H1 (cell line): Measurements from ENCODE around the gene RIPOR3. TPM values are rescaled to one million over a fixed set of nuclear protein-coding genes. Genes with fewer than 3 reads are reported as not detected.
"Not testable (repeated sequence)": the region's sequence is repeated elsewhere in the genome, so short reads cannot be mapped to it uniquely, and the experiment has no call there.

ENCODE experiments used
- CTCF ChIA-PET: fragments of 300-600 bp; sonication (Branson Sonifier 250); formaldehyde crosslinking; loops from one replicate; lab custom pipeline; 2021; ENCODE audit not compliant: partially characterized antibody; lab: Charles Lee
- POLR2A ChIA-PET: fragments of 300-600 bp; sonication (Branson Sonifier 250); formaldehyde crosslinking; loops from one replicate; lab custom pipeline; 2021; ENCODE audit warnings: inconsistent platforms; ENCODE audit not compliant: partially characterized antibody; lab: Charles Lee
- DNase-seq, 2 experiments: peaks; one replicate each; pipeline versions ENCODE4 v3.0.0 to v3.0.0-alpha.2; 2010 to 2022; ENCODE audit warnings: low spot score in 2 of 2, low read depth in 1 of 2, mixed read lengths in 1 of 2
- FAIRE-seq: peaks from 2 replicates; lab custom pipeline; 2011; peaks lifted over from hg19 to GRCh38; lab: Jason Lieb, UNC
- H2AFZ ChIP-seq: 2 replicates; pipeline ENCODE4 v1.8.1; 2012; ENCODE audit warnings: low read length, inconsistent platforms
- H2AK5ac ChIP-seq: 2 replicates; pipeline ENCODE4 v1.6.1; 2013; ENCODE audit warnings: low read depth, low read length
- H2BK120ac ChIP-seq: replicated peaks from 2 replicates; pipeline ENCODE3; 2013; ENCODE audit warnings: low read depth, low read length, inconsistent platforms
- H2BK12ac ChIP-seq: 2 replicates; pipeline ENCODE4 v1.6.1; 2013; ENCODE audit warnings: low read depth, low read length
- H2BK15ac ChIP-seq: 2 replicates; pipeline ENCODE4 v1.6.1; 2013; ENCODE audit warnings: low read length
- H2BK20ac ChIP-seq: 2 replicates; pipeline ENCODE4 v1.6.1; 2013; ENCODE audit warnings: low read length
- H2BK5ac ChIP-seq: 2 replicates; pipeline ENCODE4 v1.6.1; 2013; ENCODE audit warnings: low read depth, low read length
- H3K14ac ChIP-seq: 2 replicates; pipeline ENCODE4 v1.6.1; 2013; ENCODE audit warnings: inconsistent platforms; ENCODE audit not compliant: insufficient read length
- H3K18ac ChIP-seq: 2 replicates; pipeline ENCODE4 v1.6.1; 2013; ENCODE audit warnings: low read length; ENCODE audit errors: extremely low read depth
- H3K23ac ChIP-seq: 2 replicates; pipeline ENCODE4 v1.6.1; 2013; ENCODE audit warnings: inconsistent platforms; ENCODE audit not compliant: insufficient read length
- H3K23me2 ChIP-seq: 2 replicates; pipeline ENCODE4 v1.6.1; 2013; ENCODE audit warnings: low read depth, low read length
- H3K27ac ChIP-seq: 2 replicates; pipeline ENCODE4 v1.6.1; 2011; ENCODE audit warnings: low read depth, low read length, inconsistent platforms
- H3K27me3 ChIP-seq, 4 experiments: replicated peaks in 1 of 4; 1 replicate in 1 of 4; 2 replicates in 3 of 4; pipeline versions ENCODE4 v1.6.1 to v1.8.1; 2011 to 2013; ENCODE audit warnings: low read length in 3 of 4, mild to moderate bottlenecking in 3 of 4, inconsistent platforms in 2 of 4, mixed read lengths in 2 of 4, moderate library complexity in 1 of 4; ENCODE audit not compliant: control insufficient read depth in 3 of 4, insufficient read depth in 3 of 4; ENCODE audit errors: extremely low read depth in 1 of 4
- H3K36me3 ChIP-seq, 4 experiments: 2 replicates each; pipeline versions ENCODE4 v1.6.1 to v1.8.1; 2011 to 2013; ENCODE audit warnings: mild to moderate bottlenecking in 4 of 4, low read length in 3 of 4, moderate library complexity in 2 of 4, control low read depth in 1 of 4, inconsistent platforms in 1 of 4; ENCODE audit not compliant: insufficient read depth in 4 of 4, control insufficient read depth in 2 of 4
- H3K4ac ChIP-seq: replicated peaks from 2 replicates; pipeline ENCODE3; 2013; ENCODE audit warnings: low read length, low read depth, mixed read lengths, inconsistent platforms; ENCODE audit not compliant: insufficient read length
- H3K4me1 ChIP-seq, 4 experiments: replicated peaks in 1 of 4; 1 replicate in 1 of 4; 2 replicates in 3 of 4; pipeline versions ENCODE4 v1.6.1 to v1.8.1; 2011 to 2013; ENCODE audit warnings: low read length in 3 of 4, inconsistent platforms in 2 of 4, mixed read lengths in 1 of 4; ENCODE audit not compliant: insufficient read depth in 4 of 4, control insufficient read depth in 3 of 4
- H3K4me2 ChIP-seq, 2 experiments: 2 replicates each; pipeline versions ENCODE4 v1.6.1 to v1.8.1; 2011 to 2013; ENCODE audit warnings: low read depth in 2 of 2, low read length in 2 of 2, control low read depth in 1 of 2, inconsistent platforms in 1 of 2, mild to moderate bottlenecking in 1 of 2; ENCODE audit not compliant: insufficient read depth in 1 of 2
- H3K4me3 ChIP-seq, 4 experiments: fragments of 200-600, 300-600 bp in 1 of 4; sonication (generic), shearing (Covaris generic), sonication (Bioruptor Twin) in 1 of 4; 2 replicates each; pipeline versions ENCODE4 v1.5.1 to v1.8.1; 2011 to 2016; ENCODE audit warnings: low read length in 4 of 4, low read depth in 3 of 4, control low read depth in 2 of 4, inconsistent platforms in 2 of 4, mild to moderate bottlenecking in 2 of 4, mixed read lengths in 1 of 4, moderate library complexity in 1 of 4; ENCODE audit not compliant: insufficient read depth in 2 of 4; ENCODE audit errors: extremely low read depth in 1 of 4
- H3K56ac ChIP-seq: replicated peaks from 2 replicates; pipeline ENCODE3; 2013; ENCODE audit warnings: low read depth, mild to moderate bottlenecking, mixed read lengths, low read length, inconsistent platforms; ENCODE audit not compliant: insufficient read length
- H3K79me1 ChIP-seq: 2 replicates; pipeline ENCODE4 v1.6.1; 2013; ENCODE audit warnings: low read depth, low read length, control low read depth
- H3K79me2 ChIP-seq, 2 experiments: 2 replicates each; pipeline versions ENCODE4 v1.6.1 to v1.8.1; 2012 to 2013; ENCODE audit warnings: low read length in 2 of 2, mild to moderate bottlenecking in 2 of 2, inconsistent platforms in 1 of 2; ENCODE audit not compliant: insufficient read depth in 2 of 2, control insufficient read depth in 1 of 2
- H3K9ac ChIP-seq, 4 experiments: replicated peaks in 1 of 4; 1 replicate in 1 of 4; 2 replicates in 3 of 4; pipeline versions ENCODE4 v1.6.1 to v1.8.1; 2011 to 2013; ENCODE audit warnings: low read depth in 3 of 4, low read length in 3 of 4, control low read depth in 2 of 4, mild to moderate bottlenecking in 2 of 4, moderate library complexity in 2 of 4, inconsistent platforms in 1 of 4; ENCODE audit errors: extremely low read depth in 1 of 4
- H3K9me3 ChIP-seq, 2 experiments: 2 replicates each; pipeline versions ENCODE4 v1.6.1 to v1.8.1; 2012 to 2013; ENCODE audit warnings: mild to moderate bottlenecking in 2 of 2, moderate library complexity in 2 of 2, control low read depth in 1 of 2, inconsistent platforms in 1 of 2, low read depth in 1 of 2, low read length in 1 of 2, mixed read lengths in 1 of 2; ENCODE audit not compliant: insufficient read depth in 2 of 2
- H4K20me1 ChIP-seq, 2 experiments: replicated peaks in 1 of 2; 2 replicates each; pipeline versions ENCODE3 to v1.8.1; 2011 to 2013; ENCODE audit warnings: inconsistent platforms in 2 of 2, low read length in 2 of 2, mild to moderate bottlenecking in 1 of 2; ENCODE audit not compliant: insufficient read depth in 2 of 2, control insufficient read depth in 1 of 2
- H4K5ac ChIP-seq: 2 replicates; pipeline ENCODE4 v1.6.1; 2013; ENCODE audit warnings: low read length, low read depth, mixed read lengths, inconsistent platforms; ENCODE audit not compliant: insufficient read length
- H4K8ac ChIP-seq: 2 replicates; pipeline ENCODE4 v1.8.0; 2013; ENCODE audit warnings: mild to moderate bottlenecking, moderate library complexity, low read length, inconsistent platforms; ENCODE audit not compliant: insufficient read depth; ENCODE audit errors: extremely low read depth
- H4K91ac ChIP-seq: replicated peaks from 2 replicates; pipeline ENCODE3; 2013; ENCODE audit warnings: low read length, mixed read lengths, inconsistent platforms; ENCODE audit not compliant: insufficient read length
- WGBS, 2 experiments: shearing (Covaris generic) in 1 of 2; methylation state at CpG; one replicate each; pipeline versions ENCODE4 v1.1.6 to v1.1.7; 2013 to 2015; ENCODE audit warnings: low lambda C conversion rate in 2 of 2, mixed read lengths in 2 of 2, inconsistent platforms in 1 of 2, low coverage in 1 of 2, missing lambda C conversion rate in 1 of 2; ENCODE audit not compliant: insufficient replicate concordance in 2 of 2, insufficient coverage in 1 of 2, insufficient read length in 1 of 2; ENCODE audit errors: extremely low coverage in 1 of 2, missing lambda C conversion rate in 1 of 2; 5-methylcytosine and 5-hydroxymethylcytosine counted together
- polyA plus RNA-seq, 7 experiments: library from polyadenylated mRNA; depleted of rRNA in 3 of 7; stranded (reverse) in 5 of 7; unstranded in 2 of 7; fragments of >200 nt in 5 of 7; fragments of 200-250 nt in 2 of 7; gene quantifications; 1 replicate in 5 of 7; 2 replicates in 1 of 7; 4 replicates in 1 of 7; pipeline versions ENCODE4 v1.2.1 to v1.2.3, GENCODE V29; 2011 to 2013; ENCODE audit warnings: missing spikeins in 2 of 7, mixed read lengths in 2 of 7
- total RNA-seq: library from RNA; stranded (reverse); fragmentation: NEBNext Ultra II Directional; extraction: Animal tissue kit (Norgen Biotek cat#: 25700); gene quantifications from 2 replicates; pipeline ENCODE4 v1.2.1, GENCODE V29; 2021

RIPOR3 gene
- total and polyA plus RNA-seq, 2 of the 8 experiments (the other 6 are each of a cell fraction or from before 2014, with no cell fraction given): 3.6 to 4.5 TPM

DNA sequence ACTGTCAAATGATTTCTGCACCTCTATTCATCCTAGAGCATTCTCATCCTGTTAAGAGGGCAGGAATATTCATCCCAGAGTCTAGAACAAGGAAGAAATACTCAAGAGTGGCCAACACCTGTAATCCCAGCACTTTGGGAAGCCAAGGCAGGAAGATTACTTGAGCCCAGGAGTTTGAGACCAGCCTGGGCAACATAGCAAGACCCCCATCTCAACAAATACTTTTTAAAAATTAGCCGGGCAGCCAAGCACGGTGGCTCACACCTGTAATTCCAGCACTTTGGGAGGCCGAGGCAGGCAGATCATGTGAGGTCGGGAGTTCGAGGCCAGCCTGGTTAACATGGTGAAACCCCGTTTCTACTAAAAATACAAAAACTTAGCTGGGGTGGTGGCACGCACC, 6.9 kb upstream of the RIPOR3 start:
- H4K91ac ChIP-seq, H2BK5ac ChIP-seq, H2AFZ ChIP-seq, H3K9me3 ChIP-seq, H2AK5ac ChIP-seq, H3K18ac ChIP-seq, POLR2A ChIA-PET, H3K27ac ChIP-seq, H4K5ac ChIP-seq, H2BK120ac ChIP-seq, H3K4ac ChIP-seq, H3K36me3 ChIP-seq, H3K4me3 ChIP-seq, H2BK15ac ChIP-seq, H4K20me1 ChIP-seq, H2BK12ac ChIP-seq, H3K79me2 ChIP-seq, H3K79me1 ChIP-seq, H3K23ac ChIP-seq, H4K8ac ChIP-seq, H3K4me1 ChIP-seq, H3K56ac ChIP-seq, H2BK20ac ChIP-seq, H3K27me3 ChIP-seq, H3K14ac ChIP-seq, H3K9ac ChIP-seq, DNase-seq, H3K23me2 ChIP-seq, FAIRE-seq, H3K4me2 ChIP-seq: not testable (repeated sequence)
- WGBS, 2 experiments: 90% methylated on average over 7 of the region's 7 CpGs; no CpG with 5 or more reads in 1 of the 2 experiments
- CTCF ChIA-PET: interaction anchor here (0.9 to 1.9 kb wide), 3 partner anchors 12 to 72 kb away, joined by 3 to 5 read pairs (median 3); no protein-coding TSS in a partner anchor
